Endothelial cell of umbilical vein (primary cell): Measurements from ENCODE around the gene ZFYVE9. TPM values are rescaled to one million over a fixed set of nuclear protein-coding genes. Genes with fewer than 3 reads are reported as not detected.

Experiments
- BruUV-seq: library from RNA; stranded (reverse); fragments of 400-500 nt; replicated peaks from 2 replicates; lab custom pipeline; 2021; lab: Mats Ljungman, UMichigan
- CTCF ChIA-PET: fragments of 300-600, 350-600 bp; sonication (Branson Sonifier 250); formaldehyde crosslinking; loops from one replicate; lab custom pipeline; 2021; ENCODE audit warnings: antibody characterized with exemption, inconsistent platforms; lab: Charles Lee
- POLR2A ChIA-PET: fragments of 300-600, 350-600 bp; sonication (Branson Sonifier 250); formaldehyde crosslinking; loops from one replicate; lab custom pipeline; 2021; ENCODE audit warnings: antibody characterized with exemption, inconsistent platforms; lab: Charles Lee
- DNase-seq: peaks from one replicate; pipeline ENCODE4 v3.0.0-alpha.2; 2011; ENCODE audit warnings: low read depth, low spot score
- FAIRE-seq: peaks from 2 replicates; lab custom pipeline; 2011; peaks lifted over from hg19 to GRCh38; lab: Jason Lieb, UNC
- H2AFZ ChIP-seq: 2 replicates; pipeline ENCODE4 v1.6.0; 2012; ENCODE audit warnings: low read depth, low read length, control low read depth, inconsistent platforms
- H3K27ac ChIP-seq: 2 replicates; pipeline ENCODE4 v1.5.1; 2011; ENCODE audit warnings: low read depth, mild to moderate bottlenecking, control low read depth, low read length, moderate library complexity; ENCODE audit not compliant: insufficient read depth
- H3K27me3 ChIP-seq, 2 experiments: 2 replicates each; pipeline versions ENCODE4 v1.6.0 to v1.6.1; 2011; ENCODE audit warnings: low read length in 2 of 2, mixed read lengths in 1 of 2; ENCODE audit not compliant: control insufficient read depth in 2 of 2, insufficient read depth in 2 of 2
- H3K36me3 ChIP-seq, 2 experiments: 2 replicates in 1 of 2; 3 replicates in 1 of 2; pipeline ENCODE4 v1.5.1; 2011; ENCODE audit warnings: low read length in 2 of 2, mild to moderate bottlenecking in 1 of 2, moderate library complexity in 1 of 2; ENCODE audit not compliant: control insufficient read depth in 2 of 2, insufficient read depth in 2 of 2; ENCODE audit errors: extremely low read depth in 1 of 2
- H3K4me1 ChIP-seq: 3 replicates; pipeline ENCODE4 v1.5.1; 2011; ENCODE audit warnings: mild to moderate bottlenecking, low read length; ENCODE audit not compliant: control insufficient read depth, insufficient read depth; ENCODE audit errors: extremely low read depth
- H3K4me2 ChIP-seq: 2 replicates; pipeline ENCODE4 v1.6.1; 2011; ENCODE audit warnings: low read length, control low read depth, mixed read lengths; ENCODE audit not compliant: insufficient read depth
- H3K4me3 ChIP-seq, 3 experiments: fragments of 200-600 bp in 1 of 3; sonication (generic), shearing (Covaris generic) in 1 of 3; replicated peaks in 1 of 3; 2 replicates each; pipeline ENCODE4 v1.5.1; 2011 to 2016; ENCODE audit warnings: control low read depth in 3 of 3, low read length in 3 of 3, mild to moderate bottlenecking in 2 of 3, inconsistent platforms in 1 of 3, low read depth in 1 of 3, moderate library complexity in 1 of 3; ENCODE audit not compliant: insufficient read depth in 1 of 3
- H3K79me2 ChIP-seq: 2 replicates; pipeline ENCODE4 v1.6.0; 2012; ENCODE audit warnings: low read length, inconsistent platforms; ENCODE audit not compliant: control insufficient read depth, insufficient read depth
- H3K9ac ChIP-seq: replicated peaks from 2 replicates; pipeline ENCODE3; 2011; ENCODE audit warnings: low read length, control low read depth; ENCODE audit not compliant: insufficient read depth; ENCODE audit errors: extremely low read depth
- H3K9me1 ChIP-seq: replicated peaks from 3 replicates; pipeline ENCODE4 v1.6.0; 2011; ENCODE audit warnings: mild to moderate bottlenecking, low read length; ENCODE audit not compliant: control insufficient read depth, insufficient read depth; ENCODE audit errors: extremely low read depth
- H3K9me3 ChIP-seq: replicated peaks from 2 replicates; pipeline ENCODE4 v1.5.1; 2012; ENCODE audit warnings: low read length, inconsistent platforms; ENCODE audit not compliant: control insufficient read depth, insufficient read depth
- H4K20me1 ChIP-seq: replicated peaks from 2 replicates; pipeline ENCODE3; 2011; ENCODE audit warnings: mild to moderate bottlenecking, low read length; ENCODE audit not compliant: control insufficient read depth, insufficient read depth; ENCODE audit errors: extremely low read depth
- CTCF ChIP-seq, 2 donors: IDR thresholded peaks; 1 replicate in 1 of 2; 2 replicates in 1 of 2; pipeline ENCODE4 v1.5.1; 2011; ENCODE audit warnings: low read length in 2 of 2, mild to moderate bottlenecking in 2 of 2, moderate library complexity in 2 of 2, control low read depth in 1 of 2, inconsistent platforms in 1 of 2, low read depth in 1 of 2; ENCODE audit not compliant: insufficient read depth in 1 of 2; ENCODE audit errors: extremely low read depth in 1 of 2
- EZH2 ChIP-seq: IDR thresholded peaks from 2 replicates; pipeline ENCODE4 v1.6.1; 2012; ENCODE audit warnings: borderline replicate concordance, low read depth, mild to moderate bottlenecking, moderate library complexity, low read length, inconsistent platforms; ENCODE audit not compliant: severe bottlenecking
- FOS ChIP-seq: IDR thresholded peaks from 2 replicates; pipeline ENCODE4 v1.6.1; 2011; ENCODE audit warnings: mild to moderate bottlenecking, low read length, moderate library complexity, borderline replicate concordance; ENCODE audit not compliant: insufficient read depth
- GATA2 ChIP-seq: IDR thresholded peaks from 2 replicates; pipeline ENCODE4 v1.7.0; 2011; ENCODE audit warnings: low read depth, mild to moderate bottlenecking, moderate library complexity, mixed read lengths, low read length; ENCODE audit not compliant: insufficient read length, insufficient read depth
- JUN ChIP-seq: IDR thresholded peaks from 2 replicates; pipeline ENCODE4 v1.6.1; 2011; ENCODE audit warnings: borderline replicate concordance, low read depth; ENCODE audit not compliant: insufficient read length, insufficient read depth
- MAX ChIP-seq: IDR thresholded peaks from 2 replicates; pipeline ENCODE4 v1.6.1; 2011; ENCODE audit not compliant: insufficient read depth, insufficient read length
- MYC ChIP-seq: IDR thresholded peaks from one replicate; pipeline ENCODE4 v1.6.1; 2011; ENCODE audit warnings: mild to moderate bottlenecking, low read depth, low read length
- POLR2A ChIP-seq: IDR thresholded peaks from 2 replicates; pipeline ENCODE4 v1.6.1; 2012; ENCODE audit warnings: low read depth, mild to moderate bottlenecking, control low read depth, low read length
- POLR2AphosphoS5 ChIP-seq: IDR thresholded peaks from 2 replicates; pipeline ENCODE4 v1.6.1; 2012; ENCODE audit warnings: low read depth, mild to moderate bottlenecking, control low read depth, low read length, moderate library complexity; ENCODE audit not compliant: insufficient read depth
- dilution Hi-C: fragments of 300-500 bp; cut with MboI; formaldehyde crosslinking; loops from one replicate; pipeline ENCODE4 v1.15.0; 2019; ENCODE audit warnings: low sequenced_read_pairs; ENCODE audit not compliant: extremely low pct_ligation_motif_present
- intact Hi-C: fragments of 100-400 bp; cut with micrococcal nuclease; formaldehyde crosslinking; loops from one replicate; pipeline ENCODE4 v1.10.0; 2022
- polyA plus RNA-seq, 4 experiments: library from polyadenylated mRNA; depleted of rRNA in 3 of 4; stranded (reverse) in 3 of 4; unstranded in 1 of 4; fragments of >200 nt; gene quantifications; 2 replicates each; pipeline versions ENCODE4 v1.2.1 to v1.2.3, GENCODE V29; 2011 to 2012; ENCODE audit warnings: missing spikeins in 1 of 4
- total RNA-seq: library from RNA; stranded (reverse); gene quantifications from 2 replicates; pipeline ENCODE4 v1.2.3, GENCODE V29; 2021

ZFYVE9 gene
- total and polyA plus RNA-seq, 2 donors (not counting 3 experiments of a cell fraction or from before 2014, with no cell fraction given), result 4.1 to 16.8 TPM

- Histone ChIP-seq H3K27ac (no peak overlapping the region), H3K36me3 (no peaks in the 10 kb centered on the region), H3K4me2 (no peak overlapping the region), H2AFZ (no peak overlapping the region), H3K9ac (no peak overlapping the region), H3K27me3 (no peaks in the 10 kb centered on the region), H3K4me1 (peaks cover 6% of the 10 kb centered on the region), H4K20me1 (no peaks in the 10 kb centered on the region), H3K4me3 (no peak overlapping the region), H3K79me2 (no peaks in the 10 kb centered on the region), H3K9me1 (no peaks in the 10 kb centered on the region), H3K9me3 (no peaks in the 10 kb centered on the region)
- intact Hi-C loops, result no loop called here
- dilution Hi-C loops, result no loop called here
- ChIA-PET POLR2A (no interaction called here), CTCF (no interaction called here)
- DNase-seq, result no peak
- BruUV-seq, result no TSS peak
- no peak for FAIRE-seq
- TF ChIP-seq JUN (no peak), MYC (no peak)
Observed at GRCh38 chr1:52259886-52260285, 118.0 kb downstream of the ZFYVE9 start.

- dilution Hi-C loops, result no loop called here
- Histone ChIP-seq H3K9me3 (no peaks in the 10 kb centered on the region), H3K27ac (no peak overlapping the region), H3K4me1 (peaks cover 10% of the 10 kb centered on the region), H3K9ac (no peak overlapping the region), H2AFZ (no peak overlapping the region), H4K20me1 (no peaks in the 10 kb centered on the region), H3K79me2 (no peaks in the 10 kb centered on the region), H3K4me2 (peak overlapping the region; percentile 12), H3K27me3 (no peaks in the 10 kb centered on the region), H3K9me1 (no peaks in the 10 kb centered on the region), H3K4me3 (no peak overlapping the region), H3K36me3 (no peaks in the 10 kb centered on the region)
- TF ChIP-seq POLR2AphosphoS5, result no peak
- no peak for TF ChIP-seq POLR2A
- no peak for TF ChIP-seq MYC
- TF ChIP-seq FOS, result no peak
- TF ChIP-seq CTCF (IDR thresholded peaks at IDR 0.05; ENCODE audit: extremely low read depth in 1 of 2, insufficient read depth in 1 of 2, low read depth in 1 of 2, low read length in 2 of 2), result no peak
- TF ChIP-seq EZH2, result no peak
- TF ChIP-seq JUN, result no peak
- no peak for TF ChIP-seq GATA2
- TF ChIP-seq MAX, result no peak
- FAIRE-seq (no peak), DNase-seq (peak; percentile 75)
- BruUV-seq, result no TSS peak
- ChIA-PET CTCF (interaction anchor here (0.6 to 1.7 kb wide), 6 partner anchors 9 to 85 kb away, joined by 3 to 7 read pairs (median 4); no protein-coding TSS in a partner anchor), POLR2A (no interaction called here)
- intact Hi-C loops, result no loop called here
Observed at GRCh38 chr1:52263153-52263910, 121.4 kb downstream of the ZFYVE9 start.
